PC-3 (cell line): Measurements from ENCODE around the gene HK1. TPM values are rescaled to one million over a fixed set of nuclear protein-coding genes. Genes with fewer than 3 reads are reported as not detected.
"Not testable (repeated sequence)": the region's sequence is repeated elsewhere in the genome, so short reads cannot be mapped to it uniquely, and the experiment has no call there.

Experiments
- ATAC-seq: fragments of 200-7000 bp; cut with Tn5 transposase; 2 replicates; pipeline ENCODE4 v1.9.1; 2020; ENCODE audit warnings: mild to moderate bottlenecking, moderate library complexity
- BruUV-seq: library from RNA; stranded (reverse); fragments of 400-500 nt; replicated peaks from 2 replicates; lab custom pipeline; 2021; lab: Mats Ljungman, UMichigan
- CTCF ChIA-PET: fragments of 300-600 bp; sonication (Branson Sonifier 250); formaldehyde crosslinking; loops from one replicate; lab custom pipeline; 2022; ENCODE audit warnings: antibody characterized with exemption; lab: Charles Lee
- POLR2A ChIA-PET: fragments of 300-600 bp; sonication (Branson Sonifier 250); formaldehyde crosslinking; loops from one replicate; lab custom pipeline; 2022; ENCODE audit warnings: antibody characterized with exemption; ENCODE audit not compliant: unreplicated experiment; lab: Charles Lee
- DNase-seq: peaks from one replicate; pipeline ENCODE4 v3.0.0-alpha.2; 2015
- H2AFZ ChIP-seq: fragments of 300-600 bp; sonication (generic); 2 replicates; pipeline ENCODE4 v1.6.0; 2016; ENCODE audit warnings: antibody characterized with exemption, low read length
- H3F3A ChIP-seq: fragments of 300-600 bp; sonication (generic); one replicate; pipeline ENCODE4 v1.6.0; 2017; ENCODE audit warnings: antibody characterized with exemption, low read length, control low read depth, mild to moderate bottlenecking; ENCODE audit not compliant: unreplicated experiment
- H3K27ac ChIP-seq: fragments of 300-600 bp; sonication (generic); 2 replicates; pipeline ENCODE4 v1.5.1; 2016; ENCODE audit warnings: mild to moderate bottlenecking, low read length
- H3K27me3 ChIP-seq: fragments of 300-600 bp; sonication (generic); 2 replicates; pipeline ENCODE4 v1.6.1; 2016; ENCODE audit warnings: low read length, mixed read lengths
- H3K36me3 ChIP-seq: fragments of 300-600 bp; sonication (generic); 2 replicates; pipeline ENCODE4 v1.6.1; 2016; ENCODE audit warnings: low read depth, mixed run types, low read length, mixed read lengths
- H3K4me1 ChIP-seq: fragments of 300-600 bp; sonication (generic); 2 replicates; pipeline ENCODE4 v1.5.1; 2016; ENCODE audit warnings: low read length; ENCODE audit not compliant: insufficient read depth
- H3K4me2 ChIP-seq: fragments of 300-600 bp; sonication (generic); 2 replicates; pipeline ENCODE4 v1.6.0; 2016; ENCODE audit warnings: low read length
- H3K4me3 ChIP-seq: fragments of 300-600 bp; sonication (generic); 2 replicates; pipeline ENCODE4 v1.5.1; 2016; ENCODE audit warnings: mild to moderate bottlenecking, low read length, mixed read lengths
- H3K79me2 ChIP-seq: fragments of 300-600 bp; sonication (generic); 2 replicates; pipeline ENCODE4 v1.6.1; 2017; ENCODE audit warnings: low read length, mixed read lengths
- H3K9ac ChIP-seq: fragments of 300-600 bp; sonication (generic); 2 replicates; pipeline ENCODE4 v1.6.0; 2016; ENCODE audit warnings: mild to moderate bottlenecking, low read length
- H3K9me2 ChIP-seq: fragments of 300-600 bp; sonication (generic); replicated peaks from 2 replicates; pipeline ENCODE4 v1.6.1; 2016; ENCODE audit warnings: mixed run types, low read length, mixed read lengths
- H3K9me3 ChIP-seq: fragments of 300-600 bp; sonication (generic); 2 replicates; pipeline ENCODE4 v1.6.1; 2016; ENCODE audit warnings: low read length, mixed read lengths
- H4K20me1 ChIP-seq: fragments of 300-600 bp; sonication (generic); 2 replicates; pipeline ENCODE4 v1.6.1; 2016; ENCODE audit warnings: low read length, mixed read lengths
- EZH2 ChIP-seq: fragments of 300-600 bp; sonication (generic); IDR thresholded peaks from one replicate; pipeline ENCODE4 v1.6.1; 2017; ENCODE audit warnings: antibody characterized with exemption, mild to moderate bottlenecking, low read length; ENCODE audit not compliant: unreplicated experiment
- EZH2phosphoT487 ChIP-seq: fragments of 300-600 bp; sonication (generic); IDR thresholded peaks from 2 replicates; pipeline ENCODE4 v1.6.1; 2018; ENCODE audit warnings: mild to moderate bottlenecking, antibody characterized with exemption, low read length, borderline replicate concordance
- intact Hi-C: fragments of 100-400 bp; cut with micrococcal nuclease; formaldehyde crosslinking; loops from 2 replicates; pipeline ENCODE4 v1.9.0; 2023
- total RNA-seq: library from RNA; depleted of rRNA; stranded (reverse); fragments of >200 nt; gene quantifications from 2 replicates; pipeline ENCODE4 v1.2.3, GENCODE V29; 2014
- TF ChIP-seq, protein P1 (sequence below): fragments of 300-600 bp; sonication (generic); conservative IDR thresholded peaks from 2 replicates; pipeline ENCODE4 v1.5.1; 2017; ENCODE audit warnings: antibody characterized with exemption, low read depth, mild to moderate bottlenecking, low read length

HK1 gene
- total RNA-seq, 1 experiment from 2014 or later, result 189 TPM

DNA sequence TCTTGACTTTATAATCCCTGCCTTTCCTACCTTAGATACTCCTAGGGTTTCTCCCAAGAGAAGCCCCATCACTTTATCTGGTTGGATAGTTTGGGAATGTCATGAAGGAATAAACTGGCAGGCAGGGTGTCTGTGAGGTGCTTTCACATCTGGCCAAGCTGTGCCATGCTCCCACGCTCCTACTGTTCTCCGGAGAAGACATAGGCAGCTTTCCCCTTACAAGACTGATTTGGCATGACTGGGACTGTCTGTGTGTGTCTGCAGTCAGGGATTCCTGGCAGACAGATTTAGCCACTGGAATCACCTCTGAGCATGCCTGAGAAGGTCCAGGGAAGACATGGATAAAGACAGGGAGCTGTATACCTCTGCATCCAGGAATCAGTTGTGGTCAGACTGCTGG, 45.3 kb downstream of the HK1 start:
- Histone ChIP-seq H3K27ac (no peak overlapping the region), H3K4me2 (no peak overlapping the region), H4K20me1 (peaks cover 16% of the 10 kb centered on the region; the same call in 1 of the 2 replicates), H3K79me2 (peaks cover 99% of the 10 kb centered on the region), H3K27me3 (no peaks in the 10 kb centered on the region), H3K36me3 (no peaks in the 10 kb centered on the region), H3K9ac (no peak overlapping the region), H3K4me3 (no peak overlapping the region), H3K9me2 (no peaks in the 10 kb centered on the region), H2AFZ (no peak overlapping the region), H3K4me1 (peaks cover 16% of the 10 kb centered on the region), H3F3A (no peaks in the 10 kb centered on the region), H3K9me3 (no peaks in the 10 kb centered on the region)
- ATAC-seq, result no peak
- TF ChIP-seq, protein P1, sequence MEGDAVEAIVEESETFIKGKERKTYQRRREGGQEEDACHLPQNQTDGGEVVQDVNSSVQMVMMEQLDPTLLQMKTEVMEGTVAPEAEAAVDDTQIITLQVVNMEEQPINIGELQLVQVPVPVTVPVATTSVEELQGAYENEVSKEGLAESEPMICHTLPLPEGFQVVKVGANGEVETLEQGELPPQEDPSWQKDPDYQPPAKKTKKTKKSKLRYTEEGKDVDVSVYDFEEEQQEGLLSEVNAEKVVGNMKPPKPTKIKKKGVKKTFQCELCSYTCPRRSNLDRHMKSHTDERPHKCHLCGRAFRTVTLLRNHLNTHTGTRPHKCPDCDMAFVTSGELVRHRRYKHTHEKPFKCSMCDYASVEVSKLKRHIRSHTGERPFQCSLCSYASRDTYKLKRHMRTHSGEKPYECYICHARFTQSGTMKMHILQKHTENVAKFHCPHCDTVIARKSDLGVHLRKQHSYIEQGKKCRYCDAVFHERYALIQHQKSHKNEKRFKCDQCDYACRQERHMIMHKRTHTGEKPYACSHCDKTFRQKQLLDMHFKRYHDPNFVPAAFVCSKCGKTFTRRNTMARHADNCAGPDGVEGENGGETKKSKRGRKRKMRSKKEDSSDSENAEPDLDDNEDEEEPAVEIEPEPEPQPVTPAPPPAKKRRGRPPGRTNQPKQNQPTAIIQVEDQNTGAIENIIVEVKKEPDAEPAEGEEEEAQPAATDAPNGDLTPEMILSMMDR, result no peak
- TF ChIP-seq EZH2phosphoT487 (no peak), EZH2 (no peak)
- DNase-seq, result no peak
- ChIA-PET POLR2A (interaction anchor here (0.7 kb wide), 1 partner anchor 22 kb away, joined by 35 read pairs; no protein-coding TSS in a partner anchor), CTCF (no interaction called here)
- intact Hi-C loops, result no loop called here
- no TSS peak for BruUV-seq

DNA sequence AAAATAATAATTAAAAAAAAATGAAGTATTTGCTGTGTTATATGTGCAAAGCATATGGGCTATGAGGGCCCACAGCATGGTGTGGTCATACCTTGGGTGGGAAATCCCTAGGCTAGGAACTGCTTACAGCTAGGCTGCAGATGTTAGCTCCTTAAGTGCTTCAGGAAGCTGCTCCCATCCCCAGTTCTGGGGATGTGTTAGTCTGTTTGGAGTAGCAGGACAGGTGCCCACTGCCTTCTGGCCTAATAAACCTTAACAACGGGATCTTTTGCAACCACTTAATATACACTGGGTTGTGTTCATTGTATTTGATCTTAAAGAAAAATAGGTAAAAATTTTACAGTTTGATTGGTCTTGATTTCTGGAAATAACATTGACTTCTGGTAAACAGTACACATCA, 46.3 kb downstream of the HK1 start:
- Histone ChIP-seq H2AFZ (no peak overlapping the region), H3K4me3 (no peak overlapping the region), H3K4me2 (no peak overlapping the region), H3K27ac (no peak overlapping the region), H3K9ac (no peak overlapping the region), H3K4me1 (peaks cover 15% of the 10 kb centered on the region), H3K36me3 (no peaks in the 10 kb centered on the region), H3F3A (no peaks in the 10 kb centered on the region), H3K9me2 (no peaks in the 10 kb centered on the region), H3K79me2 (peaks cover 100% of the 10 kb centered on the region), H3K27me3 (no peaks in the 10 kb centered on the region), H4K20me1 (peaks cover 16% of the 10 kb centered on the region; the same call in 1 of the 2 replicates), H3K9me3 (no peaks in the 10 kb centered on the region)
- ChIA-PET POLR2A (no interaction called here), CTCF (no interaction called here)
- BruUV-seq, result no TSS peak
- intact Hi-C loops, result no loop called here
- ATAC-seq, result no peak
- TF ChIP-seq EZH2phosphoT487 (no peak), EZH2 (no peak)
- TF ChIP-seq, protein P1, result no peak
- DNase-seq, result no peak

DNA sequence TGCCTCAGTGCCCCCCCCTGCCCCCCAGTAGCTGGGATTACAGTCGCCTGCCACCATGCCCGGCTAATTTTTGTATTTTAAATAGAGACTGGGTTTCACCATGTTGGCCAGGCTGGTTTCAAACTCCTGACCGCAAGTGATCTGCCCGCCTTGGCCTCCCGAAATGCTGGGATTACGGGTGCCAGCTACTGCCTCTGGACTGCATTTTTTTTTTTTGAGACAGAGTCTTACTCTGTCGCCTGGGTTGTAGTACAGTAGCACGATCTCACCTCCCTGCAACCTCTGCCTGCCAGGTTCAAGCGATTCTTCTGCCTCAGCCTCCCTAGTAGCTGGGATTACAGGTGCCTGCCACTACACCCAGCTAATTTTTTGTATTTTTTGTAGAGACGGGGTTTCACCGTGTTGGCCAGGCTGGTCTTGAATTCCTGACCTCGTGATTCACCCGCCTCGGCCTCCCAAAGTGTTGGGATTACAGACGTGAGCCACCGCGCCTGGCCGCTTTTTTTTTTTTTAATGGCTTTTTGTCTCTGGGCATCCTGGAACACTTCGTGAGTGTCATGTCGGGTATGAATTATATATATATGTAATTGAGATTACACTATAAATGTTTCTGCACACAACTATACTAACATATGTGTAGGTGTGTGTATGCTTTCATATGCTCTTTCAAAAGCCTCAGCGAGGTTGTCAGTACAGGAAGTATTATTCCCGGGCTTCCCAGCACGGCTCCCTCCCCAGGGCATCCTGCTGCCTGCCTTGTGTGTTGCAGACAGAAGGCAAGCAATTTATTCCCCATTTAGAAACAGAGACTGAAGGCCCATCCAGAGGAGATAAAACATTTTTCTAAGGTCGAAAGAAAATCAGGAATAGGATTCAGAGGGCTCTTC, 47.6 kb downstream of the HK1 start:
- peaks cover 16% of the 10 kb centered on the region; the same call in 1 of the 2 replicates for H4K20me1 ChIP-seq
- CTCF ChIA-PET, H3K36me3 ChIP-seq, H3K27ac ChIP-seq, H3K27me3 ChIP-seq, H3K9ac ChIP-seq, H2AFZ ChIP-seq, BruUV-seq, H3K4me3 ChIP-seq, H3K9me3 ChIP-seq, H3K4me1 ChIP-seq, POLR2A ChIA-PET, DNase-seq, intact Hi-C loops, H3K9me2 ChIP-seq, ATAC-seq, H3F3A ChIP-seq, H3K4me2 ChIP-seq: not testable (repeated sequence)
- H3K79me2 ChIP-seq, result peaks cover 100% of the 10 kb centered on the region
